H9 (cell line): ENCODE results near the gene CEBPE. TPM values are rescaled to one million over a fixed set of nuclear protein-coding genes. Genes with fewer than 3 reads are reported as not detected.

Experiments
- DNase-seq: peaks from one replicate; pipeline ENCODE4 v3.0.0-alpha.2; 2017
- H2AFZ ChIP-seq: one replicate; pipeline ENCODE4 v1.6.1; 2013; ENCODE audit warnings: mild to moderate bottlenecking, low read length, control low read depth, moderate library complexity
- H2AK5ac ChIP-seq: 2 replicates; pipeline ENCODE4 v1.6.1; 2013; ENCODE audit warnings: low read length, control low read depth, mixed read lengths; ENCODE audit not compliant: insufficient read length
- H2BK120ac ChIP-seq: one replicate; pipeline ENCODE4 v1.6.1; 2013; ENCODE audit warnings: low read depth, mild to moderate bottlenecking, low read length, control low read depth, inconsistent platforms; ENCODE audit not compliant: poor library complexity, severe bottlenecking
- H2BK12ac ChIP-seq: 2 replicates; pipeline ENCODE4 v1.6.1; 2013; ENCODE audit warnings: low read length, control low read depth, mixed read lengths, low read depth; ENCODE audit not compliant: insufficient read length
- H2BK15ac ChIP-seq: 2 replicates; pipeline ENCODE4 v1.6.1; 2013; ENCODE audit warnings: low read depth, low read length, control low read depth
- H2BK20ac ChIP-seq: one replicate; pipeline ENCODE4 v1.6.1; 2013; ENCODE audit warnings: low read depth, mild to moderate bottlenecking, low read length, control low read depth, inconsistent platforms; ENCODE audit not compliant: poor library complexity, severe bottlenecking
- H2BK5ac ChIP-seq: 2 replicates; pipeline ENCODE4 v1.6.1; 2013; ENCODE audit warnings: low read length, control low read depth, mixed read lengths; ENCODE audit not compliant: insufficient read length
- H3K14ac ChIP-seq: 2 replicates; pipeline ENCODE4 v1.6.1; 2013; ENCODE audit warnings: low read length, control low read depth; ENCODE audit not compliant: insufficient read depth
- H3K18ac ChIP-seq: 2 replicates; pipeline ENCODE4 v1.6.1; 2013; ENCODE audit warnings: low read depth, mild to moderate bottlenecking, mixed read lengths, low read length, control low read depth; ENCODE audit not compliant: insufficient read length
- H3K23ac ChIP-seq: 2 replicates; pipeline ENCODE4 v1.6.1; 2013; ENCODE audit warnings: low read length, control low read depth, mixed read lengths, low read depth; ENCODE audit not compliant: insufficient read length
- H3K23me2 ChIP-seq: 2 replicates; pipeline ENCODE4 v1.6.1; 2013; ENCODE audit warnings: low read depth, mild to moderate bottlenecking, mixed read lengths, low read length, control low read depth; ENCODE audit not compliant: insufficient read length, poor library complexity, severe bottlenecking
- H3K27ac ChIP-seq: 2 replicates; pipeline ENCODE4 v1.5.1; 2013; ENCODE audit warnings: low read length, control low read depth, mixed read lengths, low read depth; ENCODE audit not compliant: insufficient read length
- H3K27me3 ChIP-seq: 2 replicates; pipeline ENCODE4 v1.6.1; 2013; ENCODE audit warnings: low read length, control low read depth, inconsistent platforms; ENCODE audit not compliant: insufficient read depth
- H3K4ac ChIP-seq: 2 replicates; pipeline ENCODE4 v1.6.1; 2013; ENCODE audit warnings: low read depth, mild to moderate bottlenecking, control low read depth, inconsistent platforms, low read length, moderate library complexity
- H3K4me1 ChIP-seq: 2 replicates; pipeline ENCODE4 v1.6.1; 2013; ENCODE audit warnings: low read length, control low read depth, inconsistent platforms; ENCODE audit not compliant: insufficient read depth
- H3K4me2 ChIP-seq: 2 replicates; pipeline ENCODE4 v1.6.1; 2013; ENCODE audit warnings: low read length, control low read depth, mixed read lengths; ENCODE audit not compliant: insufficient read length, insufficient read depth
- H3K56ac ChIP-seq: 2 replicates; pipeline ENCODE4 v1.6.1; 2013; ENCODE audit warnings: low read depth, mild to moderate bottlenecking, mixed read lengths, low read length, control low read depth; ENCODE audit not compliant: insufficient read length
- H3K79me1 ChIP-seq: 2 replicates; pipeline ENCODE4 v1.6.1; 2013; ENCODE audit warnings: low read depth, mild to moderate bottlenecking, moderate library complexity, low read length, control low read depth, inconsistent platforms; ENCODE audit not compliant: insufficient read depth, poor library complexity, severe bottlenecking
- H3K79me2 ChIP-seq: 2 replicates; pipeline ENCODE4 v1.6.1; 2013; ENCODE audit warnings: low read length, control low read depth, inconsistent platforms; ENCODE audit not compliant: insufficient read depth
- H3K9ac ChIP-seq: 2 replicates; pipeline ENCODE4 v1.6.1; 2013; ENCODE audit warnings: low read length, control low read depth, mixed read lengths; ENCODE audit not compliant: insufficient read length; ENCODE audit errors: extremely low read depth
- H3K9me3 ChIP-seq: one replicate; pipeline ENCODE4 v1.6.1; 2013; ENCODE audit warnings: low read depth, low read length, inconsistent platforms; ENCODE audit not compliant: control insufficient read depth
- H3T11ph ChIP-seq: one replicate; pipeline ENCODE4 v1.6.1; 2013; ENCODE audit warnings: mild to moderate bottlenecking, low read length, control low read depth, inconsistent platforms
- H4K20me1 ChIP-seq: one replicate; pipeline ENCODE4 v1.6.1; 2013; ENCODE audit not compliant: control insufficient read depth, insufficient read length, insufficient read depth
- H4K5ac ChIP-seq: 2 replicates; pipeline ENCODE4 v1.6.1; 2013; ENCODE audit warnings: low read depth, mild to moderate bottlenecking, mixed read lengths, low read length, control low read depth; ENCODE audit not compliant: insufficient read length
- H4K8ac ChIP-seq: replicated peaks from 2 replicates; pipeline ENCODE4 v1.6.1; 2013; ENCODE audit warnings: low read length, control low read depth, mixed read lengths, low read depth; ENCODE audit not compliant: insufficient read length
- H4K91ac ChIP-seq: 2 replicates; pipeline ENCODE4 v1.6.1; 2013; ENCODE audit warnings: low read depth, mild to moderate bottlenecking, moderate library complexity, mixed read lengths, low read length, control low read depth; ENCODE audit not compliant: insufficient read length
- H3K27ac Mint-ChIP-seq, 3 experiments: 2 replicates in 2 of 3; 3 replicates in 1 of 3; pipeline ENCODE4 v1.8.0; 2020 to 2021; ENCODE audit warnings: mixed read lengths in 3 of 3, mild to moderate bottlenecking in 1 of 3, moderate library complexity in 1 of 3
- H3K27me3 Mint-ChIP-seq: 2 replicates; pipeline ENCODE4 v1.8.0; 2021; ENCODE audit warnings: low read depth, mild to moderate bottlenecking, moderate library complexity, mixed read lengths
- H3K36me3 Mint-ChIP-seq, 3 experiments: 2 replicates in 2 of 3; 3 replicates in 1 of 3; pipeline ENCODE4 v1.8.0; 2020 to 2021; ENCODE audit warnings: low read depth in 3 of 3, mixed read lengths in 3 of 3; ENCODE audit not compliant: insufficient read depth in 1 of 3
- H3K4me1 Mint-ChIP-seq, 2 experiments: 2 replicates each; pipeline ENCODE4 v1.8.0; 2020; ENCODE audit warnings: mixed read lengths in 2 of 2
- H3K4me3 Mint-ChIP-seq, 2 experiments: 2 replicates in 1 of 2; 3 replicates in 1 of 2; pipeline ENCODE4 v1.8.0; 2020 to 2021; ENCODE audit warnings: mild to moderate bottlenecking in 2 of 2, mixed read lengths in 2 of 2, moderate library complexity in 1 of 2
- H3K9me3 Mint-ChIP-seq, 2 experiments: 2 replicates in 1 of 2; 3 replicates in 1 of 2; pipeline ENCODE4 v1.8.0; 2020; ENCODE audit warnings: mild to moderate bottlenecking in 2 of 2, mixed read lengths in 2 of 2, moderate library complexity in 1 of 2
- CTCF ChIP-seq: fragments of 200-600 bp; sonication (generic); conservative IDR thresholded peaks from 3 replicates; pipeline ENCODE4 v1.8.0; 2021; ENCODE audit warnings: antibody characterized with exemption, mild to moderate bottlenecking
- WGBS: extraction: QIAGEN DNeasy Blood & Tissue Kit; methylation state at CpG from one replicate; pipeline ENCODE4 v1.1.7; 2013; ENCODE audit warnings: missing lambda C conversion rate, low lambda C conversion rate, mixed read lengths; ENCODE audit not compliant: insufficient read length; ENCODE audit errors: extremely low coverage; 5-methylcytosine and 5-hydroxymethylcytosine counted together
- total RNA-seq: library from RNA; stranded (reverse); gene quantifications from 2 replicates; pipeline ENCODE4 v1.2.1, GENCODE V29; 2021

The CEBPE gene
- total RNA-seq, 1 experiment from 2014 or later = not detected

DNA sequence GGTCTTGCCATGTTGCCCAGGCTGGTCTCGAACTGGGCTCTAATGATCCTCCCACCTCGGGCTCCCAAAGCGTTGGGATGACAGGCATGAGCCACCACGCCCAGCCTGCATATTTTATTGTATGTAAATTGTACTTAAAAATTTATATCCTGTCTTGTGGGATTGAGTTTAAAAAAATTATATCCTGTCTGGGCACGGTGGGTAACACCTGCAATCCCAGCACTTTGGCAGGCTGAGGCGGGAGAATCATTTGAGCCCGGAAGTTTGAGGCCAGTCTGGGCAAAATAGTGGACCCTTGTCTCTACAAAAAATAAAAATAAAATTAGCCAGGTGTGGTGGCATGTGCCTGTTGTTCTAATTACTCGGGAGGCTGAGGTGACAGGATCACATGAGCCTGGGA, 13.9 kb upstream of the CEBPE start:
- Histone ChIP-seq H2BK15ac (no peak overlapping the region), H4K8ac (no peak overlapping the region), H2BK20ac (no peak overlapping the region), H3K9me3 (no peaks in the 10 kb centered on the region), H3K14ac (no peak overlapping the region), H3K18ac (no peak overlapping the region), H4K91ac (no peak overlapping the region), H3K4me2 (no peak overlapping the region), H3T11ph (no peak overlapping the region), H3K79me1 (no peaks in the 10 kb centered on the region), H3K27ac (no peak overlapping the region), H3K4me1 (no peaks in the 10 kb centered on the region), H3K23me2 (no peaks in the 10 kb centered on the region), H3K9ac (no peak overlapping the region), H3K56ac (no peak overlapping the region), H2AFZ (no peak overlapping the region), H3K79me2 (no peaks in the 10 kb centered on the region), H3K23ac (no peak overlapping the region), H2BK5ac (no peak overlapping the region), H2AK5ac (no peak overlapping the region), H3K4ac (no peak overlapping the region), H4K5ac (no peak overlapping the region), H4K20me1 (no peaks in the 10 kb centered on the region), H3K27me3 (peaks cover 1% of the 10 kb centered on the region; the same call in 1 of the 2 replicates), H2BK120ac (no peak overlapping the region), H2BK12ac (no peak overlapping the region)
- Mint-ChIP-seq H3K27me3 (no peaks in the 10 kb centered on the region), H3K36me3 (peaks cover 41 to 63% (median 54%) of the 10 kb centered on the region in 3 experiments; a peak in 6 of 7 replicates), H3K9me3 (no peaks in the 10 kb centered on the region), H3K27ac (no peak overlapping the region), H3K4me1 (no peaks in the 10 kb centered on the region), H3K4me3 (no peak overlapping the region; a peak in 1 of 5 replicates)
- no peak for DNase-seq
- no CpG with 5 or more reads among the region's 8 CpGs for whole genome bisulfite sequencing
- TF ChIP-seq CTCF = no peak
